OCI-LY1 (cell line): ENCODE results near the gene ODAD3.
"Not testable (repeated sequence)": the region's sequence is repeated elsewhere in the genome, so short reads cannot be mapped to it uniquely, and the experiment has no call there.

Experiments
- H2AFZ ChIP-seq: fragments of 200-600 bp; sonication (generic), shearing (Covaris generic); 2 replicates; pipeline ENCODE4 v1.6.0; 2014; ENCODE audit warnings: antibody characterized with exemption, mild to moderate bottlenecking, low read length
- H3F3A ChIP-seq: fragments of 200-600 bp; sonication (generic), shearing (Covaris generic); 2 replicates; pipeline ENCODE4 v1.6.0; 2014; ENCODE audit warnings: mild to moderate bottlenecking, antibody characterized with exemption, low read length, moderate library complexity; ENCODE audit not compliant: insufficient read depth
- H3K27ac ChIP-seq: fragments of 200-600 bp; sonication (generic); 2 replicates; pipeline ENCODE4 v1.5.1; 2014; ENCODE audit warnings: low read length, mixed run types, mild to moderate bottlenecking, low read depth; ENCODE audit not compliant: poor library complexity, severe bottlenecking
- H3K27me3 ChIP-seq: fragments of 200-600 bp; sonication (generic); 2 replicates; pipeline ENCODE4 v1.6.0; 2014; ENCODE audit warnings: antibody characterized with exemption, mild to moderate bottlenecking, low read length, moderate library complexity; ENCODE audit not compliant: insufficient read depth
- H3K36me3 ChIP-seq: fragments of 200-600 bp; sonication (generic); 2 replicates; pipeline ENCODE4 v1.6.1; 2014; ENCODE audit warnings: mild to moderate bottlenecking, antibody characterized with exemption, low read length, moderate library complexity, mixed read lengths; ENCODE audit not compliant: insufficient read depth
- H3K4me1 ChIP-seq: fragments of 200-600 bp; sonication (generic); 2 replicates; pipeline ENCODE4 v1.5.1; 2014; ENCODE audit warnings: mild to moderate bottlenecking, low read length, moderate library complexity; ENCODE audit not compliant: insufficient read depth, severe bottlenecking
- H3K4me2 ChIP-seq: fragments of 200-600 bp; sonication (generic), shearing (Covaris generic); 2 replicates; pipeline ENCODE4 v1.6.1; 2014; ENCODE audit warnings: low read length
- H3K4me3 ChIP-seq: fragments of 200-600 bp; sonication (generic); 2 replicates; pipeline ENCODE4 v1.5.1; 2014; ENCODE audit warnings: low read length, low read depth, mild to moderate bottlenecking, mixed read lengths; ENCODE audit not compliant: poor library complexity, severe bottlenecking
- H3K79me2 ChIP-seq: fragments of 200-600 bp; shearing (Covaris generic); 2 replicates; pipeline ENCODE4 v1.6.1; 2016; ENCODE audit warnings: mixed run types, low read length, mixed read lengths; ENCODE audit not compliant: insufficient read depth
- H3K9ac ChIP-seq: fragments of 200-600 bp; sonication (generic), shearing (Covaris generic); 2 replicates; pipeline ENCODE4 v1.6.1; 2014; ENCODE audit warnings: mild to moderate bottlenecking, low read length, mixed read lengths
- H3K9me2 ChIP-seq: fragments of 200-600 bp; sonication (generic), shearing (Covaris generic); 2 replicates; pipeline ENCODE4 v1.6.1; 2014; ENCODE audit warnings: low read depth, mild to moderate bottlenecking, low read length, mixed read lengths
- H3K9me3 ChIP-seq: fragments of 200-600 bp; shearing (Covaris generic); 2 replicates; pipeline ENCODE4 v1.6.1; 2014; ENCODE audit warnings: low read length, mixed read lengths
- H4K20me1 ChIP-seq: fragments of 200-600 bp; sonication (generic), shearing (Covaris generic); 2 replicates; pipeline ENCODE4 v1.6.0; 2016; ENCODE audit warnings: mild to moderate bottlenecking, low read length; ENCODE audit not compliant: insufficient read depth
- CTCF ChIP-seq: fragments of 200-600 bp; sonication (generic), shearing (Covaris generic); IDR thresholded peaks from 2 replicates; pipeline ENCODE4 v1.5.1; 2017; ENCODE audit warnings: mild to moderate bottlenecking, antibody characterized with exemption, low read length, moderate library complexity, mixed read lengths
- EZH2 ChIP-seq: fragments of 200-600 bp; sonication (generic), shearing (Covaris generic); IDR thresholded peaks from 2 replicates; pipeline ENCODE4 v1.8.0; 2017; ENCODE audit warnings: borderline replicate concordance, mixed run types, mild to moderate bottlenecking, antibody characterized with exemption, low read length, moderate library complexity, mixed read lengths

Gene ODAD3

DNA sequence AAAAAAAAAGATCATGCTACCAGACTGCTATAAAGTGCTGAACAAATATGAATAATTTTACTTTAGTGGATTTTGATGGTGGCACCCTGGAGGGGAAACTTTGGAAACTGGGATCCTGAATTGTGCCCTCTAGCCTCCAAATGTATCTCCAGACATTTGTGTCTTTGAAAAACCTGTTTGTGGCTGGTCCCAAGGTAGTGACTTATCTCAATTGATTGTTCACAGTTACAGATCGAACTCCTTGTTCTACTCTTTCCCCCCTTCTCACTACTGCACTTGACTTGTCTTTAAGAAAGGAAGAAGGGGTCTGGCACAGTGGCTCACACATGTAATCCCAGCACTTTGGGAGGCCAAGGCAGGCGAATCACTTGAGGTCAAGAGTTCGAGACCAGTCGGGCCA, 26.3 kb downstream of the ODAD3 start:
- H3K27ac ChIP-seq: no peak overlapping the region
- no peaks in the 10 kb centered on the region for H3K27me3 ChIP-seq
- H3K9me3 ChIP-seq: no peaks in the 10 kb centered on the region
- no peaks in the 10 kb centered on the region for H3K4me1 ChIP-seq
- no peaks in the 10 kb centered on the region for H4K20me1 ChIP-seq
- no peak overlapping the region for H3K9ac ChIP-seq
- H3K36me3 ChIP-seq: no peaks in the 10 kb centered on the region
- no peaks in the 10 kb centered on the region for H3K79me2 ChIP-seq
- no peak overlapping the region for H3K4me3 ChIP-seq
- no peak overlapping the region for H3K4me2 ChIP-seq
- no peaks in the 10 kb centered on the region for H3F3A ChIP-seq
- TF ChIP-seq CTCF (no peak), EZH2 (no peak)
- H2AFZ ChIP-seq: no peak overlapping the region
- H3K9me2 ChIP-seq: no peaks in the 10 kb centered on the region

DNA sequence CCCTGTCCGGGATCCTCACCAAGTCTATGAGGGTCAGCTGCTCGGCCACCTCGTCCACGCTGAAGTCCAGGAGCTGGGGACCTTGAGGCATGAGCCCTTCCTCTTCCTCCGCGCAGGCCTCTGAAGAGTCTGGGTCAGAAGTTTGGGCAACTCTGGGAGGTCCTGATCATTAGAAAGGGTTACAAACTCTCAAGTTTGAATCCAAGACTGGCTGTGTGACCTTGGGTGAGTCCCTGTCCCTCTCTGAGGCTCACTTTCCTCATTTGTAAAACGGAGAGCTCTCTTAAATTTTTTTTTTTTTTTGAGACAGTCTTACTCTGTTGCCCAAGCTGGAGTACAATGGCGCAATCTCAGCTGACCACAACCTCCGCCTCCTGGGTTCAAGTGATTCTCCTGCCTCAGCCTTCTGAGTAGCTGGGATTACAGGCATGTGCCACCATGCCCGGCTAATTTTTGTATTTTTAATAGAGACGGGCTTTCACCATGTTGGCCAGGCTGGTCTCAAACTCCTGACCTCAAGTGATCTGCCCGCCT, 28.2 kb downstream of the ODAD3 start:
- not testable (repeated sequence) for H3K27me3 ChIP-seq

GRCh38 chr19:11405846-11406643, 28.9 kb downstream of the ODAD3 start:
- Histone ChIP-seq H3K27me3 (no peaks in the 10 kb centered on the region), H3K36me3 (no peaks in the 10 kb centered on the region), H3K9me3 (no peaks in the 10 kb centered on the region), H3K79me2 (no peaks in the 10 kb centered on the region), H2AFZ (no peak overlapping the region), H3K4me1 (no peaks in the 10 kb centered on the region), H3K27ac (no peak overlapping the region), H3K4me2 (no peak overlapping the region; the same call in 1 of the 2 replicates), H3F3A (no peaks in the 10 kb centered on the region), H3K4me3 (no peak overlapping the region), H3K9me2 (no peaks in the 10 kb centered on the region), H4K20me1 (no peaks in the 10 kb centered on the region), H3K9ac (no peak overlapping the region)
- TF ChIP-seq EZH2 (no peak), CTCF (peak; percentile 52)

More for the DNA sequence above, 28.2 kb downstream of the ODAD3 start:
- not testable (repeated sequence) for H3K9ac ChIP-seq, H3F3A ChIP-seq, H3K79me2 ChIP-seq, H4K20me1 ChIP-seq, H3K4me1 ChIP-seq, H3K4me3 ChIP-seq, H3K9me2 ChIP-seq, H3K36me3 ChIP-seq, H3K9me3 ChIP-seq, H3K4me2 ChIP-seq, H2AFZ ChIP-seq, H3K27ac ChIP-seq
